IMR-90 (cell line): Measurements from ENCODE around the gene MAPKAPK5. TPM values are rescaled to one million over a fixed set of nuclear protein-coding genes. Genes with fewer than 3 reads are reported as not detected.

Experiments used
- ATAC-seq: fragments of 200-7000 bp; cut with Tn5 transposase; 2 replicates; pipeline ENCODE4 v1.9.1; 2020; ENCODE audit warnings: low read depth, mild to moderate bottlenecking, moderate library complexity
- BruUV-seq: library from RNA; stranded (reverse); fragments of 400-500 nt; replicated peaks from 2 replicates; lab custom pipeline; 2021; lab: Mats Ljungman, UMichigan
- CTCF ChIA-PET: fragments of 300-600 bp; formaldehyde crosslinking; extraction: SDS; loops from one replicate; lab custom pipeline; 2021; ENCODE audit warnings: antibody characterized with exemption; lab: Yijun Ruan, JAX
- POLR2A ChIA-PET: fragments of 300-600 bp; sonication (Branson Sonifier 250); formaldehyde crosslinking; loops from one replicate; lab custom pipeline; 2022; ENCODE audit warnings: antibody characterized with exemption; ENCODE audit not compliant: unreplicated experiment; lab: Charles Lee
- DNase-seq: peaks from one replicate; pipeline ENCODE4 v3.0.0; 2013
- H2AFZ ChIP-seq: replicated peaks from 2 replicates; pipeline ENCODE3; 2013; ENCODE audit warnings: low read length, mild to moderate bottlenecking; ENCODE audit not compliant: poor library complexity
- H2AK5ac ChIP-seq: 2 replicates; pipeline ENCODE4 v1.6.1; 2013; ENCODE audit warnings: low read depth, low read length, inconsistent platforms
- H2AK9ac ChIP-seq: replicated peaks from 2 replicates; pipeline ENCODE3; 2013; ENCODE audit warnings: mild to moderate bottlenecking, low read depth, low read length, moderate library complexity; ENCODE audit not compliant: poor library complexity
- H2BK120ac ChIP-seq: 2 replicates; pipeline ENCODE4 v1.6.1; 2013; ENCODE audit warnings: low read depth, low read length, inconsistent platforms
- H2BK15ac ChIP-seq: 3 replicates; pipeline ENCODE4 v1.6.1; 2013; ENCODE audit warnings: low read depth, low read length, inconsistent platforms
- H2BK20ac ChIP-seq: 2 replicates; pipeline ENCODE4 v1.6.1; 2013; ENCODE audit warnings: low read depth, mild to moderate bottlenecking, inconsistent platforms, low read length, moderate library complexity
- H2BK5ac ChIP-seq: 2 replicates; pipeline ENCODE4 v1.6.1; 2013; ENCODE audit warnings: mild to moderate bottlenecking, low read depth, low read length, inconsistent platforms; ENCODE audit not compliant: poor library complexity, severe bottlenecking
- H3K14ac ChIP-seq: replicated peaks from 2 replicates; pipeline ENCODE4 v1.6.1; 2013; ENCODE audit warnings: low read depth, low read length, inconsistent platforms
- H3K18ac ChIP-seq: 2 replicates; pipeline ENCODE4 v1.6.1; 2013; ENCODE audit warnings: low read depth, low read length, control low read depth
- H3K23ac ChIP-seq: 2 replicates; pipeline ENCODE4 v1.6.1; 2013; ENCODE audit warnings: low read depth, low read length, inconsistent platforms
- H3K27ac ChIP-seq: 2 replicates; pipeline ENCODE4 v1.5.1; 2013; ENCODE audit warnings: mild to moderate bottlenecking, control low read depth, low read length; ENCODE audit not compliant: insufficient read depth
- H3K27me3 ChIP-seq: 2 replicates; pipeline ENCODE4 v1.6.1; 2013; ENCODE audit warnings: low read length; ENCODE audit not compliant: control insufficient read depth, insufficient read depth
- H3K36me3 ChIP-seq: 2 replicates; pipeline ENCODE4 v1.6.1; 2013; ENCODE audit warnings: low read length, mixed read lengths; ENCODE audit not compliant: control insufficient read depth, insufficient read depth
- H3K4ac ChIP-seq: 2 replicates; pipeline ENCODE4 v1.6.1; 2013; ENCODE audit warnings: low read depth, low read length, inconsistent platforms
- H3K4me1 ChIP-seq: 2 replicates; pipeline ENCODE4 v1.6.1; 2013; ENCODE audit warnings: low read length, mixed read lengths; ENCODE audit not compliant: control insufficient read depth, insufficient read depth
- H3K4me2 ChIP-seq: 2 replicates; pipeline ENCODE4 v1.6.1; 2013; ENCODE audit warnings: low read depth, mild to moderate bottlenecking, control low read depth, low read length, moderate library complexity
- H3K4me3 ChIP-seq: 2 replicates; pipeline ENCODE4 v1.5.1; 2013; ENCODE audit warnings: low read depth, mild to moderate bottlenecking, control low read depth, low read length, moderate library complexity; ENCODE audit not compliant: insufficient read depth
- H3K56ac ChIP-seq: 2 replicates; pipeline ENCODE4 v1.6.1; 2013; ENCODE audit warnings: low read length, inconsistent platforms; ENCODE audit not compliant: insufficient read depth; ENCODE audit errors: extremely low read depth
- H3K79me1 ChIP-seq, 2 experiments: 2 replicates each; pipeline ENCODE4 v1.6.1; 2013; ENCODE audit warnings: low read length in 2 of 2, inconsistent platforms in 1 of 2, low read depth in 1 of 2
- H3K9ac ChIP-seq: 2 replicates; pipeline ENCODE4 v1.6.1; 2013; ENCODE audit warnings: low read depth, low read length, control low read depth
- H3K9me1 ChIP-seq: 2 replicates; pipeline ENCODE4 v1.6.1; 2013; ENCODE audit warnings: low read length, inconsistent platforms; ENCODE audit not compliant: insufficient read depth
- H3K9me3 ChIP-seq: 2 replicates; pipeline ENCODE4 v1.6.1; 2013; ENCODE audit warnings: low read length; ENCODE audit not compliant: control insufficient read depth, insufficient read depth
- H4K20me1 ChIP-seq: 2 replicates; pipeline ENCODE4 v1.6.1; 2013; ENCODE audit warnings: low read length, inconsistent platforms; ENCODE audit not compliant: insufficient read depth
- H4K5ac ChIP-seq: 2 replicates; pipeline ENCODE4 v1.6.1; 2013; ENCODE audit warnings: mild to moderate bottlenecking, low read depth, low read length, control low read depth
- H4K8ac ChIP-seq, 2 experiments: 2 replicates each; pipeline ENCODE4 v1.6.1; 2013; ENCODE audit warnings: low read depth in 2 of 2, low read length in 2 of 2, control low read depth in 1 of 2, inconsistent platforms in 1 of 2
- H4K91ac ChIP-seq: 2 replicates; pipeline ENCODE4 v1.6.1; 2013; ENCODE audit warnings: low read depth, low read length, inconsistent platforms; ENCODE audit not compliant: insufficient read depth
- BHLHE40 ChIP-seq: fragments of 150-350 bp; IDR thresholded peaks from 2 replicates; pipeline ENCODE4 v1.6.1; 2016; ENCODE audit warnings: mild to moderate bottlenecking, low read depth, low read length
- CEBPB ChIP-seq: IDR thresholded peaks from 2 replicates; pipeline ENCODE4 v1.6.1; 2012; ENCODE audit warnings: low read depth, low read length, improper control_type of control experiment
- CHD1 ChIP-seq: IDR thresholded peaks from 2 replicates; pipeline ENCODE4 v1.6.1; 2012; ENCODE audit warnings: low read depth, low read length, improper control_type of control experiment
- CTCF ChIP-seq: conservative IDR thresholded peaks from 2 replicates; pipeline ENCODE4 v1.5.1; 2012; ENCODE audit warnings: mild to moderate bottlenecking, low read depth, low read length, improper control_type of control experiment
- MAFK ChIP-seq: IDR thresholded peaks from 2 replicates; pipeline ENCODE4 v1.6.1; 2012; ENCODE audit warnings: low read depth, low read length, improper control_type of control experiment
- SMC3 ChIP-seq: fragments of 150-350 bp; IDR thresholded peaks from 2 replicates; pipeline ENCODE4 v1.6.1; 2016; ENCODE audit warnings: low read depth, mild to moderate bottlenecking, antibody characterized with exemption, low read length, moderate library complexity
- WGBS, 2 experiments: methylation state at CpG; one replicate each; pipeline versions ENCODE4 v1.1.5 to v1.1.7; 2013; ENCODE audit warnings: missing lambda C conversion rate in 2 of 2; ENCODE audit not compliant: insufficient read length in 1 of 2; ENCODE audit errors: extremely low coverage in 2 of 2; 5-methylcytosine and 5-hydroxymethylcytosine counted together
- dilution Hi-C: fragments of 300-500 bp; cut with HindIII; formaldehyde crosslinking; loops from one replicate; pipeline ENCODE4 v1.14.3; 2018; ENCODE audit warnings: low sequenced_read_pairs; ENCODE audit not compliant: unreplicated experiment
- in situ Hi-C: fragments of 300-500 bp; cut with MboI; formaldehyde crosslinking; loops from 3 replicates; pipeline ENCODE4 v1.14.3; 2019; ENCODE audit warnings: low sequenced_read_pairs, inconsistent platforms, mixed read lengths
- intact Hi-C: fragments of 100-400 bp; cut with micrococcal nuclease; formaldehyde crosslinking; loops from 2 replicates; pipeline ENCODE4 v1.10.0; 2022
- polyA plus RNA-seq, 3 experiments: library from polyadenylated mRNA; depleted of rRNA; stranded (reverse); fragments of >200 nt; gene quantifications; 2 replicates each; pipeline ENCODE4 v1.2.3, GENCODE V29; 2012; ENCODE audit warnings: low replicate concordance in 1 of 3
- total RNA-seq: library from RNA; depleted of rRNA; stranded (reverse); fragments of >200 nt; gene quantifications from 2 replicates; pipeline ENCODE4 v1.2.3, GENCODE V29; 2012
- TF ChIP-seq, protein P1 (sequence below): fragments of 150-350 bp; IDR thresholded peaks from 2 replicates; pipeline ENCODE4 v1.6.1; 2017; ENCODE audit warnings: mild to moderate bottlenecking, antibody characterized with exemption, low read length, low read depth
- TF ChIP-seq, protein P2 (sequence below): fragments of 150-350 bp; IDR thresholded peaks from 2 replicates; pipeline ENCODE4 v1.6.1; 2016; ENCODE audit warnings: low read depth, mild to moderate bottlenecking, low read length, moderate library complexity, borderline replicate concordance

MAPKAPK5 gene
- total and polyA plus RNA-seq, 2 of the 4 experiments (the other 2 are of a cell fraction): 35.0 to 44.6 TPM

DNA sequence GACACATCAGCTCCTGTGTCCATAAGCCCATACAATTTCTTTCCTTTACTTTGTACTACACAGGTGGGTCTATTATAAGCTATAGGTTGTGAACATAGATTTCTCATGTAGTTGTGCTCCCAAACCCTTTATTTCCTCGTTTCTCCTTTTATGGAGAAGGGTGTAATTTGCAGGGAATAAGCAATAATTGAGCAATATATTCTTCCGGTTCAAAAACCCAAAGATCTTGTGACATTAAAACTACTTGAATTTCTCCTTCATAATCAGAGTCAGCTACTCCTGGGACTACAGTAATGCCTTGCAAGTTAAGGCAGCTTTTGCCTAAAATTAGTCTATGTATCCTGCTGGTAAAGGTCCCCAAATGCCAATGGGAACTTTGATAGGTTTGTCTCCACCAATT lies 19.1 kb upstream of the MAPKAPK5 start:
- Histone ChIP-seq H3K27me3 (peaks cover 8% of the 10 kb centered on the region), H3K9me3 (no peaks in the 10 kb centered on the region), H3K56ac (no peak overlapping the region), H2BK120ac (no peak overlapping the region), H3K4ac (no peak overlapping the region), H4K20me1 (no peaks in the 10 kb centered on the region), H3K14ac (no peak overlapping the region), H3K4me3 (no peak overlapping the region), H4K8ac (no peak overlapping the region), H4K5ac (no peak overlapping the region), H4K91ac (no peak overlapping the region), H3K27ac (no peak overlapping the region), H3K9me1 (no peaks in the 10 kb centered on the region), H2AFZ (no peak overlapping the region), H2BK5ac (no peak overlapping the region), H3K18ac (no peak overlapping the region), H3K23ac (no peak overlapping the region), H2AK5ac (no peak overlapping the region), H3K9ac (no peak overlapping the region), H2BK15ac (no peak overlapping the region), H3K36me3 (no peaks in the 10 kb centered on the region), H2BK20ac (no peak overlapping the region), H3K79me1 (no peaks in the 10 kb centered on the region), H3K4me1 (no peaks in the 10 kb centered on the region), H2AK9ac (no peak overlapping the region), H3K4me2 (no peak overlapping the region)
- no peak for ATAC-seq
- WGBS, 2 experiments: no CpG with 5 or more reads among the region's 2 CpGs
- no peak for DNase-seq
- no TSS peak for BruUV-seq
- dilution Hi-C loops (no loop called here), intact Hi-C loops (no loop called here), in situ Hi-C loops (no loop called here)
- ChIA-PET POLR2A (no interaction called here), CTCF (interaction anchor here (1.0 kb wide), 1 partner anchor 8 kb away, joined by 3 read pairs; no protein-coding TSS in a partner anchor)
- TF ChIP-seq BHLHE40: no peak
- no peak for TF ChIP-seq MAFK
- TF ChIP-seq CTCF: no peak
- TF ChIP-seq, protein P1, sequence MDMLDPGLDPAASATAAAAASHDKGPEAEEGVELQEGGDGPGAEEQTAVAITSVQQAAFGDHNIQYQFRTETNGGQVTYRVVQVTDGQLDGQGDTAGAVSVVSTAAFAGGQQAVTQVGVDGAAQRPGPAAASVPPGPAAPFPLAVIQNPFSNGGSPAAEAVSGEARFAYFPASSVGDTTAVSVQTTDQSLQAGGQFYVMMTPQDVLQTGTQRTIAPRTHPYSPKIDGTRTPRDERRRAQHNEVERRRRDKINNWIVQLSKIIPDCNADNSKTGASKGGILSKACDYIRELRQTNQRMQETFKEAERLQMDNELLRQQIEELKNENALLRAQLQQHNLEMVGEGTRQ: no peak
- TF ChIP-seq, protein P2, sequence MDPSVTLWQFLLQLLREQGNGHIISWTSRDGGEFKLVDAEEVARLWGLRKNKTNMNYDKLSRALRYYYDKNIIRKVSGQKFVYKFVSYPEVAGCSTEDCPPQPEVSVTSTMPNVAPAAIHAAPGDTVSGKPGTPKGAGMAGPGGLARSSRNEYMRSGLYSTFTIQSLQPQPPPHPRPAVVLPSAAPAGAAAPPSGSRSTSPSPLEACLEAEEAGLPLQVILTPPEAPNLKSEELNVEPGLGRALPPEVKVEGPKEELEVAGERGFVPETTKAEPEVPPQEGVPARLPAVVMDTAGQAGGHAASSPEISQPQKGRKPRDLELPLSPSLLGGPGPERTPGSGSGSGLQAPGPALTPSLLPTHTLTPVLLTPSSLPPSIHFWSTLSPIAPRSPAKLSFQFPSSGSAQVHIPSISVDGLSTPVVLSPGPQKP: no peak
- TF ChIP-seq CHD1: no peak
- TF ChIP-seq SMC3: no peak
- TF ChIP-seq CEBPB: no peak
